CD4-positive, alpha-beta T cell treated with Interleukin-2 at 100 ng/mL for 4 hours (primary cell): ENCODE results near the gene CLTA.
"Not testable (repeated sequence)": the region's sequence is repeated elsewhere in the genome, so short reads cannot be mapped to it uniquely, and the experiment has no call there.

Experiments
- DNase-seq: peaks from one replicate; pipeline ENCODE4 v3.0.0-alpha.2; 2020; ENCODE audit warnings: low spot score

Gene CLTA

DNA sequence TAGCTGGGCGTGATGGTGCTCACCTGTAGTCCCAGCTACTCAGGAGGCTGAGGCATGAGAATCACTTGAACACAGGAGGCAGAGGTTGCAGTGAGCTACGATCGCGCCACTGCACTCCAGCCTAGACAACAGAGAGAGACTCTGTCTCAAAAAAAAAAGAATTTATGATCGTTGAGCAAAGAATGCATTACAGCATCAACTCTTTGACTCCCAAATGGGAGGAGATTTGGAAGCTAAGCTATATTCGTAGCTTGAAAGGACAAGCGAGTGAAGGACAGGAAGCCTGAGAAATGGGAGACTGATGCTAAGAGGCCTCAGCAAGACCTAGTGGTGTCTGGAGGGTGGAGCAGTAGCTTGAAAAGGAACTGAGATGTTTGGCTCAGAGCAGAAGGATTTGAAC is 31.8 kb upstream of the CLTA start:
- DNase-seq = no peak

DNA sequence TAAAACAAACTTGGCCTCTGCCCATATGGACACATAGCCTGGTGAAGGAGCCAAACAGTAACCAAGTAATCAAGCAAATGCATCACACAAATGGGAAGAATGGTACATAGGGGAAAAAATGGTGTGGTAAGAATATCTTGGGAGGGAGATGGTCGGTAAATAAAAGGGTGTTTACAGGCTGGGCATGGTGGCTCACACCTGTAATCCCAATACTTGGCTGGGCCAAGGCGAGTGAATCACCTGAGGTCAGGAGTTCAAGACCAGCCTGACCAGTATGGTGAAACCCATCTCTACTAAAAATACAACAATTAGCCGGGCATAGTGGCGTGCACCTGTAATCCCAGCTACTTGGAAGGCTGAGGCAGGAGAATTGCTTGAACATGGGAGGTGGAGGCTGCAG is 31.2 kb upstream of the CLTA start:
- DNase-seq = not testable (repeated sequence)

GRCh38 chr9:36160126-36160525 is 30.6 kb upstream of the CLTA start:
- DNase-seq = not testable (repeated sequence)

DNA sequence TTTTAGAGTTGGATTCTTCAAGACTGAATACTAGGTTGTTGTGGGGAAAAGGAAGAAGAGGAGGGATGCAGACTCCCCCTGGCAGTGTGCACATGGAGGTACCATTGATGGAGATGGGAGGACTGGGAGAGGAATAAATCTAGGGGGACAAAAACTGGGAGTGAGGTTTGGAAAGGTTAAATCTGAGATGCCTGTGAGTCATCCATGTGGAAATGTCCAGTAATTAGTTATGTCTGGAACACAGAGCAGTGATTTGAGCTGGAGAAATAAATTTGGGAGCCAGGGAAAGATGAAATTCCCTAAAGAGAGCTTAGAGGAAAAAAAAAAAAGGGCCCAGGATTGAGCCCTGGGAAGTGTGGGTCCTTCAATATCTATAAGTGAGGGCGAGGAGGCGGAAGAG is 29.5 kb upstream of the CLTA start:
- DNase-seq = no peak

- DNase-seq = no peak
Measured at GRCh38 chr9:36162211-36162738, 28.4 kb upstream of the CLTA start.

DNA sequence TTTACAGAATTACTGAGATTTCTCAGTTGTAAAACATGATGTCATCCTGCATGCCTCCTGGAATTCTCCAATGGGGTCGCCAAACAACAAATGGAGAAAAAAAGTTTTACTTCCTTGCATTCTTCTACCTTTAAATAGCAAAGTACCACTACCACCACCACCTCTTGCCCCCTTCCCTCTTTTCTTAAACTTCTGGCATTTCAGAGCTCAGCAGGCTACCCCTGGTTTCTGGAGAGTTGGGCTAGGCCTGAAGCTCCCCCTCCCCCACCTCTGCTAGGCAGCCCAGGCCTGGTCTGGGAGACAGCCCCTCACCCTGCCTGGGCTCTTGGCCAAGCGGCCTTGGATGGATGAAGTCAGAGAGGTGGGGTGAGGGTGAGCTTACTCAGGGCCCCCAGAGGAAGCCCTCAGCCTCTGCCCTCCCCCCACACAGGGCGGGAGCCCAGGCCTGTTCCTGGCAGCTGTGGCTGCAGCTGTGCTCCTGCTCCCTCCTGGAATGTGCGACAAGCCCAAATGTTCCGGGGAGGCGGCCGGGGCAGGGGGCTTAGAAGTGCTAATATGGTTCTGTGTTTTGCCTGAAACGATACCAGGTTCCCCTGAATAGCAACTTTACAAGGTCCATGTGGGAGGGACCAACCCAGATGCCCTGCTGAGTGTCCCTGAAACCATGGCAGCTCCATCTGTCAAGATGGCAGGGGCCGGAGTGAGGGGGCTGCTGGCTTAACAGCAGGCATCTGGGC is 27.5 kb upstream of the CLTA start:
- DNase-seq = no peak

- DNase-seq = no peak
Measured at GRCh38 chr9:36163786-36164170, 26.9 kb upstream of the CLTA start.

- DNase-seq = no peak
Measured at GRCh38 chr9:36164372-36164771, 26.3 kb upstream of the CLTA start.

DNA sequence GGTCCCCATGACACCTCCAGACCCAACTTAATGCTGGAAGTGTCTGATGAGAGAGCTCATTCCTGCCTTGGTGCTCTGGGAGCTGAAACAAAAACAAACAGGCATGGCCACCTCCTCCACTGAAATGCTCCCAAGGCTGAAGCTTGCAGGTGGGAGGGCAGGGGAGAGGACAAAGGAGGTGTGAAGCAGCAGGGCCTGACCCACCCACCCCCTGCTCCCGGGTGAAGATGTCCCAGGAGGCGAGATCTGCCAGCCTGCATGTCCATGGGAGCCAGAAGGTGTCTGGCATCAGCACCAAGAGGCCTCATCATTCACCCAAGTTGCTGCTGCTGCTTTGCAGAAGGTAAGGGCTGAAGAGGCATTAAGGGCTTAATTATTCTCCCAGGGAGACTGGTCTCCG is 25.7 kb upstream of the CLTA start:
- DNase-seq = no peak

- DNase-seq = no peak
Measured at GRCh38 chr9:36165826-36166167, 24.9 kb upstream of the CLTA start.

GRCh38 chr9:36166168-36166927 is 24.4 kb upstream of the CLTA start:
- DNase-seq = peak; percentile 86

DNA sequence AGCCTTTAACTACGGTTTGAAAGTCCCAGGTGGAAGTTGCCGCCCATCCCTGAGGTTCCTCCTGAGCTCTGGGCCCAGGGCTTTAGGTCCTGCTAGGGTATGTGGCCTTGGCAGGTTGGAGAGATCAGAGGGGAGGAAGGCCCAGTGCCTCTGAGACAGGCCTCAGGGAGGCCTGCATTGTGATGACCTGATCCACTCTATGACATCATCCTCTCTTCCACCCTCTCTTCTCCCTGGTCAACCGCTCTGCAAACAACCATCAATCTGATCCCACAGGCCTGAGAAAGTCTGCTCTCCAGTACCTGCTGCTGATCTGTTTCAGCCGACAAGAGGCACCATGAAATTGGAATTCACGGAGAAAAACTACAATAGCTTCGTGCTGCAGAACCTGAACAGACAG is 21.6 kb upstream of the CLTA start, which contains the start of gene CCIN:
TSS of gene CCIN (plus strand) at position 223 of the 400 bp plus-strand sequence. CDS start at position 338, 115 bp downstream.
- no peak for DNase-seq

DNA sequence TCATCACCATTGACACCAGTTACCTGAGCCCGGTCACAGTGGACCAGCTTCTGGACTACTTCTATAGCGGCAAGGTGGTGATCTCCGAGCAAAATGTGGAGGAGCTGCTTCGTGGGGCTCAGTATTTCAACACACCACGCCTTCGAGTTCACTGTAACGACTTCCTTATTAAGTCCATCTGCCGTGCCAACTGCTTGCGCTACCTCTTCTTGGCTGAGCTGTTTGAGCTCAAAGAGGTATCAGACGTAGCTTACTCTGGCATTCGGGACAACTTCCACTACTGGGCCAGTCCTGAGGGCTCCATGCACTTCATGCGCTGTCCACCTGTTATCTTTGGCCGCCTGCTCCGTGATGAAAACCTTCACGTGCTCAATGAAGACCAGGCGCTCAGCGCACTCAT is 21.0 kb upstream of the CLTA start:
- no peak for DNase-seq

DNA sequence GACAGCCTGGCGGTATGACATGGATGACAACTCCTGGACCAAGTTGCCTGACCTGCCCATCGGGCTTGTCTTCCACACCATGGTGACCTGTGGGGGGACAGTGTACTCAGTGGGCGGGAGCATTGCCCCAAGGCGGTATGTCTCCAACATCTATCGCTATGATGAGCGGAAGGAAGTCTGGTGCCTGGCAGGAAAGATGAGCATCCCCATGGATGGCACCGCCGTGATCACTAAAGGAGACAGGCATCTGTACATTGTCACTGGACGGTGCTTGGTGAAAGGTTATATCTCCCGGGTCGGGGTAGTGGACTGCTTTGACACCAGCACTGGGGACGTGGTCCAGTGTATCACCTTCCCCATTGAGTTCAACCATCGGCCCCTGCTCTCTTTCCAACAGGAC is 20.2 kb upstream of the CLTA start:
- DNase-seq = no peak

GRCh38 chr9:36173861-36174260 is 16.9 kb upstream of the CLTA start:
- no peak for DNase-seq

DNA sequence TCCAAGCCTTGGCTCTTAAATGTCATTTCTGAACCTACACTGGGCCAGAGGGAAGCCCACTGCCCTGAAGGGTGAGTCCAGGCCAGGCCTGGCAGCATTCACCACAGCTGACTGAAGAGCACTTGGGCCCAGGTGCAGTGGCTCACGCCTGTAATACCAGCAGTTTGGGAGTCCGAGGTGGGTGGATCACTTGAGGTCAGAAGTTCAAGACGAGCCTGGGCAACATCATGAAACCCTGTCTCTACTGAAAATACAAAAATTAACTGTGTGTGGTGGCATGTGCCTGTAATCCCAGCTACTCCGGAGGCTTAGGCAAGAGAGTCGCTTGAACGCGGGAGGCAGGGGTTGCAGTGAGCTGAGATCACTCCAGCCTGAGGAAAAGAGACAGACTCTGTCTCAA is 16.4 kb upstream of the CLTA start:
- DNase-seq = no peak

GRCh38 chr9:36174731-36175130 is 16.0 kb upstream of the CLTA start:
- DNase-seq = no peak

- not testable (repeated sequence) for DNase-seq
Measured at GRCh38 chr9:36175209-36175608, 15.5 kb upstream of the CLTA start.

GRCh38 chr9:36176496-36176895 is 14.2 kb upstream of the CLTA start:
- not testable (repeated sequence) for DNase-seq

GRCh38 chr9:36177571-36177970 is 13.2 kb upstream of the CLTA start:
- DNase-seq = no peak

DNA sequence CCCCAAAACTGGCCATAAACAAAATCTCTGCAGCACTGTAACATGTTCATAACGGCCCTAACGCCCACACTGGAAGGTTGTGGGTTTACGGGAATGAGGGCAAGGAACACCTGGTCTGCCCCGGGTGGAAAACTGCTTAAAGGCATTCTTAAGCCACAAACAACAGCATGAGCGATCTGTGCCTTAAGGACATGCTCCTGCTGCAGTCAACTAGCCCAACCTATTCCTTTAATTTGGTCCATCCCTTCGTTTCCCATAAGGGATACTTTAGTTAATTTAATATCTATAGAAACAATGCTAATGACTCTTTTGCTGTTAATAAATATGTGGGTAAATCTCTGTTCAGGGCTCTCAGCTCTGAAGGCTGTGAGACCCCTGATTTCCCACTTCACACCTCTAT is 10.5 kb upstream of the CLTA start:
- not testable (repeated sequence) for DNase-seq

- DNase-seq = no peak
Measured at GRCh38 chr9:36187414-36187813, 3.3 kb upstream of the CLTA start.

DNA sequence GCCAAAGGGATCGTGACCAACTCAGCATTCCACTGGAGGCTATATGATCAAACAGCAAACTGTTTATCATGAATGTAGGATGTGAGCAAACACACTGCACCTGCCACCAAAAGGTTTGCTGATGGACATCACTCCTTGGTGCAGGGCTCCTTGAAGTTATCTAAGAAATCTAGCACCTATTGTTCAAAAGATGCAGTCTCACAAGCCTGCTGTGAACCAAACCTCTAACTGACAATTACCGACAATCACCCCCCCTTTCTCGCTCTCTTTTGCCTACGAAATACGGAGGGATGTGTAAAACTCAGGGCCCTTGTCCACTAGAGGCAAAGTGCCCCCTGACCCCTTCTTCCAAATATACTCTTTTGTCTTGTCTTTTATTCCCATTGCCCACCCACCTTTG is 2.5 kb upstream of the CLTA start:
- DNase-seq = no peak
